ENCODE measurements around the gene ZNF226.
"Not testable (repeated sequence)": the region's sequence is repeated elsewhere in the genome, so short reads cannot be mapped to it uniquely, and the experiment has no call there.

DNA sequence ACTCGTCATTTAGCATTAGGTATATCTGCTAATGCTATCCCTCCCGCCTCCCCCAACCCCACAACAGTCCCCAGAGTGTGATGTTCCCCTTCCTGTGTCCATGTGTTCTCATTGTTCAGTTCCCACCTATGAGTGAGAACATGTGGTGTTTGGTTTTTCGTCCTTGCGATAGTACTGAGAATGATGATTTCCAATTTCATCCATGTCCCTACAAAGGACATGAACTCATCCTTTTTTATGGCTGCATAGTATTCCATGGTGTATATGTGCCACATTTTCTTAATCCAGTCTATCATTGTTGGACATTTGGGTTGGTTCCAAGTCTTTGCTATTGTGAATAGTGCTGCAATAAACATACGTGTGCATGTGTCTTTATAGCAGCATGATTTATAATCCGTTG, 55.9 kb downstream of the ZNF226 start:
- TF ChIP-seq, protein P1, sequence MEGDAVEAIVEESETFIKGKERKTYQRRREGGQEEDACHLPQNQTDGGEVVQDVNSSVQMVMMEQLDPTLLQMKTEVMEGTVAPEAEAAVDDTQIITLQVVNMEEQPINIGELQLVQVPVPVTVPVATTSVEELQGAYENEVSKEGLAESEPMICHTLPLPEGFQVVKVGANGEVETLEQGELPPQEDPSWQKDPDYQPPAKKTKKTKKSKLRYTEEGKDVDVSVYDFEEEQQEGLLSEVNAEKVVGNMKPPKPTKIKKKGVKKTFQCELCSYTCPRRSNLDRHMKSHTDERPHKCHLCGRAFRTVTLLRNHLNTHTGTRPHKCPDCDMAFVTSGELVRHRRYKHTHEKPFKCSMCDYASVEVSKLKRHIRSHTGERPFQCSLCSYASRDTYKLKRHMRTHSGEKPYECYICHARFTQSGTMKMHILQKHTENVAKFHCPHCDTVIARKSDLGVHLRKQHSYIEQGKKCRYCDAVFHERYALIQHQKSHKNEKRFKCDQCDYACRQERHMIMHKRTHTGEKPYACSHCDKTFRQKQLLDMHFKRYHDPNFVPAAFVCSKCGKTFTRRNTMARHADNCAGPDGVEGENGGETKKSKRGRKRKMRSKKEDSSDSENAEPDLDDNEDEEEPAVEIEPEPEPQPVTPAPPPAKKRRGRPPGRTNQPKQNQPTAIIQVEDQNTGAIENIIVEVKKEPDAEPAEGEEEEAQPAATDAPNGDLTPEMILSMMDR (IDR thresholded peaks at IDR 0.05), result not testable (repeated sequence)
- not testable (repeated sequence) for TF ChIP-seq RFX5 (IDR thresholded peaks at IDR 0.05); GATA3 (IDR thresholded peaks at IDR 0.05; ENCODE audit: borderline replicate concordance); SREBF2 (IDR thresholded peaks at IDR 0.05); MYC (IDR thresholded peaks at IDR 0.05; ENCODE audit: borderline replicate concordance, low read length); TP53 (CRISPR knock-in tag; IDR thresholded peaks at IDR 0.05); SMC3 (IDR thresholded peaks at IDR 0.05); POLR2A (IDR thresholded peaks at IDR 0.05; ENCODE audit: low read length)
- TF ChIP-seq, protein P2, sequence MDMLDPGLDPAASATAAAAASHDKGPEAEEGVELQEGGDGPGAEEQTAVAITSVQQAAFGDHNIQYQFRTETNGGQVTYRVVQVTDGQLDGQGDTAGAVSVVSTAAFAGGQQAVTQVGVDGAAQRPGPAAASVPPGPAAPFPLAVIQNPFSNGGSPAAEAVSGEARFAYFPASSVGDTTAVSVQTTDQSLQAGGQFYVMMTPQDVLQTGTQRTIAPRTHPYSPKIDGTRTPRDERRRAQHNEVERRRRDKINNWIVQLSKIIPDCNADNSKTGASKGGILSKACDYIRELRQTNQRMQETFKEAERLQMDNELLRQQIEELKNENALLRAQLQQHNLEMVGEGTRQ (IDR thresholded peaks at IDR 0.05), result not testable (repeated sequence)
- TF ChIP-seq, protein P3, sequence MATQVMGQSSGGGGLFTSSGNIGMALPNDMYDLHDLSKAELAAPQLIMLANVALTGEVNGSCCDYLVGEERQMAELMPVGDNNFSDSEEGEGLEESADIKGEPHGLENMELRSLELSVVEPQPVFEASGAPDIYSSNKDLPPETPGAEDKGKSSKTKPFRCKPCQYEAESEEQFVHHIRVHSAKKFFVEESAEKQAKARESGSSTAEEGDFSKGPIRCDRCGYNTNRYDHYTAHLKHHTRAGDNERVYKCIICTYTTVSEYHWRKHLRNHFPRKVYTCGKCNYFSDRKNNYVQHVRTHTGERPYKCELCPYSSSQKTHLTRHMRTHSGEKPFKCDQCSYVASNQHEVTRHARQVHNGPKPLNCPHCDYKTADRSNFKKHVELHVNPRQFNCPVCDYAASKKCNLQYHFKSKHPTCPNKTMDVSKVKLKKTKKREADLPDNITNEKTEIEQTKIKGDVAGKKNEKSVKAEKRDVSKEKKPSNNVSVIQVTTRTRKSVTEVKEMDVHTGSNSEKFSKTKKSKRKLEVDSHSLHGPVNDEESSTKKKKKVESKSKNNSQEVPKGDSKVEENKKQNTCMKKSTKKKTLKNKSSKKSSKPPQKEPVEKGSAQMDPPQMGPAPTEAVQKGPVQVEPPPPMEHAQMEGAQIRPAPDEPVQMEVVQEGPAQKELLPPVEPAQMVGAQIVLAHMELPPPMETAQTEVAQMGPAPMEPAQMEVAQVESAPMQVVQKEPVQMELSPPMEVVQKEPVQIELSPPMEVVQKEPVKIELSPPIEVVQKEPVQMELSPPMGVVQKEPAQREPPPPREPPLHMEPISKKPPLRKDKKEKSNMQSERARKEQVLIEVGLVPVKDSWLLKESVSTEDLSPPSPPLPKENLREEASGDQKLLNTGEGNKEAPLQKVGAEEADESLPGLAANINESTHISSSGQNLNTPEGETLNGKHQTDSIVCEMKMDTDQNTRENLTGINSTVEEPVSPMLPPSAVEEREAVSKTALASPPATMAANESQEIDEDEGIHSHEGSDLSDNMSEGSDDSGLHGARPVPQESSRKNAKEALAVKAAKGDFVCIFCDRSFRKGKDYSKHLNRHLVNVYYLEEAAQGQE (IDR thresholded peaks at IDR 0.05), result not testable (repeated sequence)

Data from A549 (cell line).